ENCODE results near the gene UTP14A.

UTP14A gene

DNA sequence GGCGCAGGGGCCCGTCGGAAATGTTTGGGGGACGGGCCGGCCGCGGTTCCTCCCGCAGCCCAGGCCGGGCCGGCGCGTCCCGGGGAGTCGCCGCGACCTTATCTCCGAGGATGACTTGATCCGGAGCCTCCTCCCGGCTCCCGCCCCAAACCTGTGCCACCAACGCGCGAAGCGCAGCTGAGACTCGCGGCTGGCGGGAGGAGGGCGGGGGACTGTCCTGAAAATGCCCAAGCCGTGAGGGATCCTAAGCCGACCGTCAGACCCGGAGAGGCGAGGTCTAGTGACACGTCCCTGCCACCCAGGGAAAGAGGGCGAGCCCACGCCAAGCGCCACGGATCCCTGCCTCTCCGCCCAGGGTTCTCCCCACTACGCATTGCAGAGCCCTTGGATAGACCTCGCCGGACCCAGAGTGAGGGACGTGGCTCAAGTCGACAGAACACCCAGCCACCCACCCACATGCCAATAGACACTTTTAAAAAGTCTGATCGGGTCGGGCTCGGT, 26.9 kb downstream of the UTP14A start:
- DNase-seq: no peak
- peaks cover 19% of the 10 kb centered on the region for H3F3A ChIP-seq (ENCODE audit: insufficient read depth, low read length)

DNA sequence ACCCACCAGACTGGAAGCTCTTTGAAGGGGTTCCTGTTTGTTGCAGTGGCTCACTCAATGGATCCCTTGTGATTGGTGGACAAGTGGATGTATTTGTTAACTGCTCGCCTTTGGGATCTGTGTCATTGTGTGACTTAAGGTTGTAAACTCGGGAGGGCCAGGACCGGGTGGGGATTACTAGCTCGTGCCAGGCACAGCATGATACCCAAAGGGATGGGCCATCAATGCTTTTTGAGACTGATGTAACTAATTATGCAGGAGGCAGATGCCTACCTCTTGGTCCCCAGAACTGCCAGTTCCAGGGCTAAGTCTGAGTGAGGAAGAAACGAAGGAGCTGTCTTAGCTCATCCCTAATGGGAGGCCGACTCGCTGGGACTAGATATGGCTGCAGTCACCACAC, 27.7 kb downstream of the UTP14A start:
- no peaks in the 10 kb centered on the region for H3K4me1 ChIP-seq (ENCODE audit: low read length)
- no peak for DNase-seq
- H3K4me3 ChIP-seq (ENCODE audit: low read length): no peak overlapping the region
- no peaks in the 10 kb centered on the region for H3K9me2 ChIP-seq (replicated peaks; ENCODE audit: insufficient read depth, low read length)
- H3K4me2 ChIP-seq (ENCODE audit: low read depth, low read length): no peak overlapping the region
- no peaks in the 10 kb centered on the region for H3K79me2 ChIP-seq (ENCODE audit: low read length)
- no peaks in the 10 kb centered on the region for H3K36me3 ChIP-seq (replicated peaks; ENCODE audit: insufficient read depth, low read length)
- H2AFZ ChIP-seq (ENCODE audit: low read length): no peak overlapping the region
- TF ChIP-seq EZH2phosphoT487 (IDR thresholded peaks at IDR 0.05; ENCODE audit: low read length): no peak
- TF ChIP-seq, protein P1, sequence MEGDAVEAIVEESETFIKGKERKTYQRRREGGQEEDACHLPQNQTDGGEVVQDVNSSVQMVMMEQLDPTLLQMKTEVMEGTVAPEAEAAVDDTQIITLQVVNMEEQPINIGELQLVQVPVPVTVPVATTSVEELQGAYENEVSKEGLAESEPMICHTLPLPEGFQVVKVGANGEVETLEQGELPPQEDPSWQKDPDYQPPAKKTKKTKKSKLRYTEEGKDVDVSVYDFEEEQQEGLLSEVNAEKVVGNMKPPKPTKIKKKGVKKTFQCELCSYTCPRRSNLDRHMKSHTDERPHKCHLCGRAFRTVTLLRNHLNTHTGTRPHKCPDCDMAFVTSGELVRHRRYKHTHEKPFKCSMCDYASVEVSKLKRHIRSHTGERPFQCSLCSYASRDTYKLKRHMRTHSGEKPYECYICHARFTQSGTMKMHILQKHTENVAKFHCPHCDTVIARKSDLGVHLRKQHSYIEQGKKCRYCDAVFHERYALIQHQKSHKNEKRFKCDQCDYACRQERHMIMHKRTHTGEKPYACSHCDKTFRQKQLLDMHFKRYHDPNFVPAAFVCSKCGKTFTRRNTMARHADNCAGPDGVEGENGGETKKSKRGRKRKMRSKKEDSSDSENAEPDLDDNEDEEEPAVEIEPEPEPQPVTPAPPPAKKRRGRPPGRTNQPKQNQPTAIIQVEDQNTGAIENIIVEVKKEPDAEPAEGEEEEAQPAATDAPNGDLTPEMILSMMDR (IDR thresholded peaks at IDR 0.05; ENCODE audit: low read length): no peak
- TF ChIP-seq EZH2 (optimal IDR thresholded peaks at IDR 0.05; ENCODE audit: low read depth, low read length): no peak
- no peaks in the 10 kb centered on the region for H3K27me3 ChIP-seq (replicated peaks; ENCODE audit: insufficient read depth, low read length)
- H3K27ac ChIP-seq (ENCODE audit: low read length): no peak overlapping the region
- H3F3A ChIP-seq (ENCODE audit: insufficient read depth, low read length): peaks cover 19% of the 10 kb centered on the region
- no peaks in the 10 kb centered on the region for H4K20me1 ChIP-seq (ENCODE audit: insufficient read depth, low read length)
- no peak overlapping the region for H3K9ac ChIP-seq (ENCODE audit: low read length)
- H3K9me3 ChIP-seq (replicated peaks; ENCODE audit: insufficient read depth, low read length): no peaks in the 10 kb centered on the region

More for the DNA sequence above, 26.9 kb downstream of the UTP14A start:
- Histone ChIP-seq H3K79me2 (ENCODE audit: low read length) (no peaks in the 10 kb centered on the region), H3K9ac (ENCODE audit: low read length) (no peak overlapping the region), H3K4me3 (ENCODE audit: low read length) (peak overlapping the region; percentile 36; the same call in 1 of the 2 replicates), H2AFZ (ENCODE audit: low read length) (no peak overlapping the region), H3K4me2 (ENCODE audit: low read depth, low read length) (peak overlapping the region; percentile 68; the same call in 1 of the 2 replicates), H4K20me1 (ENCODE audit: insufficient read depth, low read length) (no peaks in the 10 kb centered on the region), H3K4me1 (ENCODE audit: low read length) (no peaks in the 10 kb centered on the region), H3K9me2 (replicated peaks; ENCODE audit: insufficient read depth, low read length) (no peaks in the 10 kb centered on the region), H3K36me3 (replicated peaks; ENCODE audit: insufficient read depth, low read length) (no peaks in the 10 kb centered on the region), H3K27me3 (replicated peaks; ENCODE audit: insufficient read depth, low read length) (no peaks in the 10 kb centered on the region), H3K9me3 (replicated peaks; ENCODE audit: insufficient read depth, low read length) (no peaks in the 10 kb centered on the region), H3K27ac (ENCODE audit: low read length) (no peak overlapping the region)
- TF ChIP-seq EZH2phosphoT487 (IDR thresholded peaks at IDR 0.05; ENCODE audit: low read length) (no peak), EZH2 (optimal IDR thresholded peaks at IDR 0.05; ENCODE audit: low read depth, low read length) (no peak)
- TF ChIP-seq, protein P1 (IDR thresholded peaks at IDR 0.05; ENCODE audit: low read length): no peak

DNA sequence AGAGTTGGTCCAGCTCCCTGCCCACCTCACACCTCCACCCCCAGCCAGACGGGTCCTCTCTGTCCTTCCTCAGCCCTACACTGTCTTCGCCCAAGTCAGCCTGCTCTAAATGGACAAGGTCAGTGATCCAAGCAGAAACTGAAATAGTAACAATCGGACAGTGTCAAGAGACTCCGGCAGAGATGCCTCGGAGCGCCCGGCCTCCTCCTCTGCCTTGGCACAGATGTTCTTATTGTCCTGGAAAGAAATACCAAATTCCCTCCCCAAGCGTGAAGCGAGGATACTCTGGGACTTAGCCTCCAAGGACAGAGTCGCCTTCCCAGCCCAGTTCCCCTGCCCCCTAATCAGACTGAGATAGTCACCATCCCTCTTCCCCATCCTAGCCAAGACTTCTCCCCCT, 28.5 kb downstream of the UTP14A start:
- Histone ChIP-seq H2AFZ (ENCODE audit: low read length) (no peak overlapping the region), H3K4me3 (ENCODE audit: low read length) (no peak overlapping the region)

More for the DNA sequence above, 28.5 kb downstream of the UTP14A start:
- no peak for DNase-seq
- H3F3A ChIP-seq (ENCODE audit: insufficient read depth, low read length): peaks cover 17% of the 10 kb centered on the region
- no peaks in the 10 kb centered on the region for H3K4me1 ChIP-seq (ENCODE audit: low read length)
- H4K20me1 ChIP-seq (ENCODE audit: insufficient read depth, low read length): no peaks in the 10 kb centered on the region
- no peaks in the 10 kb centered on the region for H3K36me3 ChIP-seq (replicated peaks; ENCODE audit: insufficient read depth, low read length)
- H3K9me2 ChIP-seq (replicated peaks; ENCODE audit: insufficient read depth, low read length): no peaks in the 10 kb centered on the region
- TF ChIP-seq, protein P1 (IDR thresholded peaks at IDR 0.05; ENCODE audit: low read length): no peak
- TF ChIP-seq EZH2 (optimal IDR thresholded peaks at IDR 0.05; ENCODE audit: low read depth, low read length) (no peak), EZH2phosphoT487 (IDR thresholded peaks at IDR 0.05; ENCODE audit: low read length) (no peak)
- H3K27ac ChIP-seq (ENCODE audit: low read length): no peak overlapping the region
- no peaks in the 10 kb centered on the region for H3K79me2 ChIP-seq (ENCODE audit: low read length)
- H3K9ac ChIP-seq (ENCODE audit: low read length): no peak overlapping the region
- H3K27me3 ChIP-seq (replicated peaks; ENCODE audit: insufficient read depth, low read length): no peaks in the 10 kb centered on the region
- no peaks in the 10 kb centered on the region for H3K9me3 ChIP-seq (replicated peaks; ENCODE audit: insufficient read depth, low read length)
- no peak overlapping the region for H3K4me2 ChIP-seq (ENCODE audit: low read depth, low read length)

Measured in MM.1S (cell line).